ENCODE results near the gene NRAS. TPM values are rescaled to one million over a fixed set of nuclear protein-coding genes. Genes with fewer than 3 reads are reported as not detected.

Gene NRAS
- total RNA-seq (ENCODE audit: low replicate concordance) = 27.1 and 80.1 TPM in 2 replicates

DNA sequence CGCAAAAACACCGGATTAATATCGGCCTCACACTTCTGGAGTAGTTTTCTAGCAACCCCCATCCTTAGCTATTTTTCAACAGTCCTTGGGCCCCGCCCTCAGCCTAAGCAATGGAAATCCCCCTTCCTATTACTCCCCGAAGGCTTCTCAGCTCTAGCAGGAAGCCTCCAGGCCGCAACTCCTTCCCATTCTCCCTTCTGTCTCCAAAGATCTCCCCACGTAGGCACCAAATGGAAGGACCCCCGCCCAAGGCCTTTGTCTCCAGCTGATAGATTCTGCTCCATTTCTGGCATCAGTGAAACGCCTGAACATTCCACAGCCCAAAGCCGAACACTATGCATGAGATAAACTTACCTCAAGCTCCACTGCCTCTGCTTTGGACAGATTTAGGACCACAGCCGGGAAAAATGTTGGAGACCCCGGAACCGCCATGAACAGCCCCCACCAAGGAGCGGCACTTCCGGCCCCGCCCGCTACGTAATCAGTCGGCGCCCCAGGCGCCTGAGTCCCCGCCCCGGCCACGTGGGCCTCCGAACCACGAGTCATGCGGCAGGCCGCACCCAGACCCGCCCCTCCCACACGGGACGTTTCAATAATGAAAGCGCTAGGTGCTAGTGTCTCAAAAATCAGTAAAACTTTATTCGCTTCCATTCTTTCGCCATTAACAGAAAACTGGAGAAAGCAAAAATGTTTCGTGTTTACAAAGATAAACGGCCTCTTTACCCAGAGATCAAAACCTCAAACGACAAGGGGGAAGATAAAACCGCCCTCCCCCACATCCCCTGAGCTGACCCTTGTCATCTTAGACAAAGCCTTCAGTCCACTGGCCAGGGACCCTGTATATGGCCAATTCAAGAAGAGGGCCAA lies at the start of gene NRAS:
TSS of gene NRAS (minus strand) at position 468 of the 867 bp plus-strand sequence. CDS start 611 bp downstream, outside the sequence.
- TF ChIP-seq, protein P1, sequence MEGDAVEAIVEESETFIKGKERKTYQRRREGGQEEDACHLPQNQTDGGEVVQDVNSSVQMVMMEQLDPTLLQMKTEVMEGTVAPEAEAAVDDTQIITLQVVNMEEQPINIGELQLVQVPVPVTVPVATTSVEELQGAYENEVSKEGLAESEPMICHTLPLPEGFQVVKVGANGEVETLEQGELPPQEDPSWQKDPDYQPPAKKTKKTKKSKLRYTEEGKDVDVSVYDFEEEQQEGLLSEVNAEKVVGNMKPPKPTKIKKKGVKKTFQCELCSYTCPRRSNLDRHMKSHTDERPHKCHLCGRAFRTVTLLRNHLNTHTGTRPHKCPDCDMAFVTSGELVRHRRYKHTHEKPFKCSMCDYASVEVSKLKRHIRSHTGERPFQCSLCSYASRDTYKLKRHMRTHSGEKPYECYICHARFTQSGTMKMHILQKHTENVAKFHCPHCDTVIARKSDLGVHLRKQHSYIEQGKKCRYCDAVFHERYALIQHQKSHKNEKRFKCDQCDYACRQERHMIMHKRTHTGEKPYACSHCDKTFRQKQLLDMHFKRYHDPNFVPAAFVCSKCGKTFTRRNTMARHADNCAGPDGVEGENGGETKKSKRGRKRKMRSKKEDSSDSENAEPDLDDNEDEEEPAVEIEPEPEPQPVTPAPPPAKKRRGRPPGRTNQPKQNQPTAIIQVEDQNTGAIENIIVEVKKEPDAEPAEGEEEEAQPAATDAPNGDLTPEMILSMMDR (IDR thresholded peaks at IDR 0.05; ENCODE audit: insufficient read depth, low read length) = no peak
- peak; percentile 89 for DNase-seq (ENCODE audit: low read depth)
- H3K4me3 ChIP-seq (ENCODE audit: low read depth, low read length) = peak within 1 kb of the TSS; percentile 99

DNA sequence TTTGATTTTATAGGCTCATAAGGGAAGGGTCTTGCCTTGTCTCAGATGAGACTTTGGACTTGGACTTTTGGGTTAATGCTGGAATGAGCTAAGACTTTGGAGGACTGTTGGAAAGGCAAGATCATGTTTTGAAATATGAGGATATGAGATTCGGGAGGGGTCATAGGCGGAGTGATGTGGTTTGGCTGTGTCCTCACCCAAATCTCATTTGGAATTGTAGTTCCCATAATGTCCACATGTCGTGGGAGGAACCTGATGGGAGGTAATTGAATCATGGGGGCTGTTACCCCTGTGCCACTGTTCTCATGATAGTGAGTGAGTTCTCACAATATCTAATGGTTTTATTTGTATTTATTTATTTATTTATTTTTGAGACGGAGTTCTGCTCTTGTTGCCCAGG lies 48.1 kb upstream of the NRAS start:
- no peak overlapping the region for H3K4me3 ChIP-seq (ENCODE audit: low read depth, low read length)
- DNase-seq (ENCODE audit: low read depth) = no peak
- TF ChIP-seq, protein P1 (IDR thresholded peaks at IDR 0.05; ENCODE audit: insufficient read depth, low read length) = peak; percentile 15

GRCh38 chr1:114758256-114758832 lies 41.8 kb upstream of the NRAS start:
- TF ChIP-seq, protein P1 (IDR thresholded peaks at IDR 0.05; ENCODE audit: insufficient read depth, low read length) = no peak
- peak overlapping the region; percentile 40 for H3K4me3 ChIP-seq (ENCODE audit: low read depth, low read length)
- no peak for DNase-seq (ENCODE audit: low read depth)

DNA sequence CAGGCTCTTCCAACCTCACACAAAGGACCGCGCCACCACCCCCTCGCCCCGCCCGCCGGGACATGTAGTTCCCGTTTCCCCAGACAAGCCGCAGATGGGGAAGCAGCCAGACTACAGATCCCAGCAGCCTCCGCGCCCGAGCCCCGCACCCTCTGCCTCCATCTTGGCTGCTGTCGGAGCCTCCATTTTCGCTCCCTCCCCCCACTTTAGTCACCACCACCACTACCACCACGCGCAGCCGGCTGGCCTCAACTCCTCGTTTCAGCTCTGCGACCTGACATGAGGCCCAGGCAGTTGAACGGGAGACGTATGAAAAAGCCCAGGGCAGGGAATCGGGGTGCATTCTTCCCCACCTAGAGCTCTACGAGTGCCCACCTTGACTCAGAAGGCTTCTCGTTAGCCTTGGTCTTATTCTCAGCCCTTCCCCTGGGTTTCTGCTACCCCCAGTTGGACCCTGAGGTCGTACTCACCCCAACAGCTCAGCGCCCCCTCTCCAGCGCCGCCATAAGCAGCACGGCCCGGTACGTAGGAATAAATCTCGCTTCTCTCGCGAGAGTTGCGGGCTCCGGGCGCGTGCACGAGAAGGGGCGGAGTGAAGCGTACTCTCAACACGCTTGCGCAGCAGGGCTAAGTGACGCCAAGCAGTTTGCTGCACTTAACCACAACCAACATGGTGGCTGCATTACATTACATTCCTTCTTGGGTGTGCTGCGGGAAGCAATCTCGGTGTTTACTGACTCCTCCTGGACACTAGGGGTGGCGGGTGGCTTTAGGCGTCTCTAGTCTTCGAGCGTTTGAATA lies 41.1 kb upstream of the NRAS start, which contains the start of gene CSDE1:
TSS of gene CSDE1 (minus strand) at position 530 of the 801 bp plus-strand sequence. CDS start 18,094 bp downstream, outside the sequence.
- DNase-seq (ENCODE audit: low read depth) = peak; percentile 99
- peak within 1 kb of the TSS; percentile 100 for H3K4me3 ChIP-seq (ENCODE audit: low read depth, low read length)
- TF ChIP-seq, protein P1 (IDR thresholded peaks at IDR 0.05; ENCODE audit: insufficient read depth, low read length) = peak; percentile 54

- H3K4me3 ChIP-seq (ENCODE audit: low read depth, low read length) = peak overlapping the region; percentile 100
- DNase-seq (ENCODE audit: low read depth) = peak; percentile 60
- TF ChIP-seq, protein P1 (IDR thresholded peaks at IDR 0.05; ENCODE audit: insufficient read depth, low read length) = no peak
These were observed 40.4 kb upstream of the NRAS start for GRCh38 chr1:114756949-114757454.

Data from fibroblast of the aortic adventitia (primary cell).